GM12864 (cell line): ENCODE results near the gene KCTD3.
A peak's percentile ranks its signal among the peaks of the same experiment; 100 is the strongest.

ENCODE experiments used
- DNase-seq: peaks from one replicate; pipeline ENCODE4 v3.0.0-alpha.2; 2011; ENCODE audit warnings: low read depth
- H3K4me3 ChIP-seq: 2 replicates; pipeline ENCODE4 v1.5.1; 2011; ENCODE audit warnings: mild to moderate bottlenecking, low read depth, low read length, control low read depth
- CTCF ChIP-seq: IDR thresholded peaks from 2 replicates; pipeline ENCODE4 v1.5.1; 2011; ENCODE audit warnings: low read depth, mild to moderate bottlenecking, moderate library complexity, low read length, control low read depth, inconsistent platforms; ENCODE audit errors: missing control alignments

Gene KCTD3

GRCh38 chr1:215566556-215567490 lies at the start of gene KCTD3:
Gene KCTD3 (plus strand): TSS chr1:215567304. CDS start chr1:215567686, 382 bp downstream.
- peak within 1 kb of the TSS; percentile 95 for H3K4me3 ChIP-seq
- no peak for DNase-seq
- TF ChIP-seq CTCF: no peak

GRCh38 chr1:215517441-215517891 lies 49.6 kb upstream of the KCTD3 start:
- TF ChIP-seq CTCF: no peak
- no peak overlapping the region for H3K4me3 ChIP-seq
- DNase-seq: no peak

- no peak overlapping the region for H3K4me3 ChIP-seq
- no peak for DNase-seq
- no peak for TF ChIP-seq CTCF
These were observed 48.5 kb upstream of the KCTD3 start for GRCh38 chr1:215518594-215518993.

GRCh38 chr1:215521279-215521678 lies 45.8 kb upstream of the KCTD3 start:
- no peak for TF ChIP-seq CTCF
- no peak overlapping the region for H3K4me3 ChIP-seq
- no peak for DNase-seq

GRCh38 chr1:215523128-215523861 lies 43.8 kb upstream of the KCTD3 start:
- DNase-seq: no peak
- no peak for TF ChIP-seq CTCF
- no peak overlapping the region for H3K4me3 ChIP-seq

- H3K4me3 ChIP-seq: no peak overlapping the region
- no peak for DNase-seq
- TF ChIP-seq CTCF: no peak
These were observed 43.2 kb upstream of the KCTD3 start for GRCh38 chr1:215523906-215524305.
